C4-2B (cell line): ENCODE measurements around the gene ABHD17A.

ENCODE experiments used
- CTCF ChIP-seq: fragments of 450-650 bp; conservative IDR thresholded peaks from 2 replicates; pipeline ENCODE4 v1.5.1; 2017; ENCODE audit warnings: mild to moderate bottlenecking
- ZFX ChIP-seq: fragments of 450-650 bp; IDR thresholded peaks from 2 replicates; pipeline ENCODE4 v1.6.1; 2017

GRCh38 chr19:1830568-1830967, 54.7 kb downstream of the ABHD17A start:
- no peak for TF ChIP-seq CTCF
- no peak for TF ChIP-seq ZFX
